ENCODE data around the gene SLC2A9. TPM values are rescaled to one million over a fixed set of nuclear protein-coding genes. Genes with fewer than 3 reads are reported as not detected.

Gene SLC2A9
- total and polyA plus RNA-seq, 9 donors: 1.2 to 10.1 (median 4.8) TPM

DNA sequence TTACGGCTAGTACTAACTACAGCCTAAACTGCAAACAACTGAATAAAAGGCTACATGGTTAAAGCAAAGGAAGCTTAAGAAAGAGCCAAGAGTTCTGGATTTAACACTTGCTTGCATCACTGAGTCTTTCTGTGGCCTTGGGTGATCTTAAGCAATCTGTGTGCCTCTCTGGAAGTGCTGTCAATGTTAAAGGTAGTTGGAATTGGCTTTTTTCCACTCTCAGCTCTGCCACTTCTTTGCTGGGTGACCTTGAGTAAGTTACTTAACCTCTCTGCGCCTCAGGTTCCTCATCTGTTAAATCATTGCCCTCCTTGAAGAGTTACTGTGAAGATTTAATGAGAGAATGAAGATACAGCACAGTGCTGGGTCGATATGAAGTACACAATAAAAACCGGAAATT is 15.7 kb downstream of the SLC2A9 start:
- no peak overlapping the region for H3K4me3 ChIP-seq

DNA sequence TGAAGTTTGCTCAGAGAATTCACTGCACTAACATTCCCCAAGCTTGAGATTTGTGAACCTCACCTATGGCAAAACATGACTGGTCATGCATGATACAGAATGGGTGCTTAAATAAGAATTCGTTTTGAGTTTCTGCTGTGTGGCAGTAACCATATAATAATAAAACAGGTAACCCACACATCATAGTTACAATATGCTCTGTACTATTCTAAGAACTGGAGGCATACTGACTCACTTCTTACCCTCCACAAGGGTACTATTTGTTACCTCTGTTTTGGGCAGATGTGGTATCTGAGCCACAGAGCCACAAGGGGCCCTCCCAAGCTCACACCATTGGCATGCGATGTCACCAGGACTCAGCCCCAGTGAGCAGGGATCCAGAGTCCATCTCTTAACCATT is 17.6 kb downstream of the SLC2A9 start:
- no peak overlapping the region for H3K4me3 ChIP-seq
- H3K36me3 ChIP-seq: no peaks in the 10 kb centered on the region
- WGBS, 3 donors: 93 to 97% (median 94%) methylated on average over 2 of the region's 2 CpGs
- DNase-seq: no peak
- no peaks in the 10 kb centered on the region for H3K27me3 ChIP-seq
- TF ChIP-seq EP300 (IDR thresholded peaks at IDR 0.05) (no peak), CTCF (IDR thresholded peaks at IDR 0.05) (no peak), POLR2A (IDR thresholded peaks at IDR 0.05) (no peak)
- intact Hi-C loops (cut with DNase I): loop anchor here in 1 of 4 donors (10.0 kb wide), 1 partner anchor 541 kb away; no protein-coding TSS in a partner anchor
- peaks cover 4% of the 10 kb centered on the region for H3K4me1 ChIP-seq (ENCODE audit: insufficient read depth)
- H3K27ac ChIP-seq: no peak overlapping the region
- H3K9me3 ChIP-seq: no peaks in the 10 kb centered on the region

More for the DNA sequence above, 15.7 kb downstream of the SLC2A9 start:
- intact Hi-C loops (cut with DNase I): loop anchor here in 1 of 4 donors (10.0 kb wide), 1 partner anchor 539 kb away; no protein-coding TSS in a partner anchor
- Histone ChIP-seq H3K36me3 (no peaks in the 10 kb centered on the region), H3K9me3 (no peaks in the 10 kb centered on the region), H3K27ac (no peak overlapping the region), H3K4me1 (ENCODE audit: insufficient read depth) (peaks cover 4% of the 10 kb centered on the region), H3K27me3 (no peaks in the 10 kb centered on the region)
- no peak for TF ChIP-seq POLR2A (IDR thresholded peaks at IDR 0.05)
- TF ChIP-seq CTCF (IDR thresholded peaks at IDR 0.05): no peak
- no peak for TF ChIP-seq EP300 (IDR thresholded peaks at IDR 0.05)
- 34 to 50% (median 43%) methylated on average over 4 of the region's 4 CpGs for WGBS, 3 donors
- no peak for DNase-seq

- intact Hi-C loops (cut with DNase I): loop anchor here in 1 of 4 donors (10.0 kb wide), 1 partner anchor 543 kb away; no protein-coding TSS in a partner anchor
- WGBS, 3 donors: 53 to 77% (median 61%) methylated on average over 2 of the region's 2 CpGs
- Histone ChIP-seq H3K4me1 (ENCODE audit: insufficient read depth) (no peaks in the 10 kb centered on the region), H3K4me3 (no peak overlapping the region), H3K36me3 (no peaks in the 10 kb centered on the region), H3K9me3 (no peaks in the 10 kb centered on the region), H3K27me3 (no peaks in the 10 kb centered on the region), H3K27ac (no peak overlapping the region)
- TF ChIP-seq EP300 (IDR thresholded peaks at IDR 0.05): no peak
- TF ChIP-seq CTCF (IDR thresholded peaks at IDR 0.05): no peak
- TF ChIP-seq POLR2A (IDR thresholded peaks at IDR 0.05): no peak
- no peak for DNase-seq
These were observed 19.0 kb downstream of the SLC2A9 start for GRCh38 chr4:10002278-10002677.

- intact Hi-C loops (cut with DNase I): loop anchor here in 1 of 4 donors (10.0 kb wide), 1 partner anchor 543 kb away; no protein-coding TSS in a partner anchor
- Histone ChIP-seq H3K9me3 (no peaks in the 10 kb centered on the region), H3K36me3 (no peaks in the 10 kb centered on the region), H3K4me1 (ENCODE audit: insufficient read depth) (no peaks in the 10 kb centered on the region), H3K27me3 (no peaks in the 10 kb centered on the region), H3K4me3 (no peak overlapping the region), H3K27ac (no peak overlapping the region)
- no peak for DNase-seq
- WGBS, 3 donors: 96 to 99% (median 97%) methylated on average over 4 of the region's 4 CpGs
- no peak for TF ChIP-seq POLR2A (IDR thresholded peaks at IDR 0.05)
- TF ChIP-seq EP300 (IDR thresholded peaks at IDR 0.05): no peak
- no peak for TF ChIP-seq CTCF (IDR thresholded peaks at IDR 0.05)
These were observed 19.5 kb downstream of the SLC2A9 start for GRCh38 chr4:10001757-10002156.
